ENCODE results near the gene CHRM5. TPM values are rescaled to one million over a fixed set of nuclear protein-coding genes. Genes with fewer than 3 reads are reported as not detected.

CHRM5 gene
- total RNA-seq, 6 donors from 2014 or later, result 0.11 to 0.15 TPM; not detected in 4

DNA sequence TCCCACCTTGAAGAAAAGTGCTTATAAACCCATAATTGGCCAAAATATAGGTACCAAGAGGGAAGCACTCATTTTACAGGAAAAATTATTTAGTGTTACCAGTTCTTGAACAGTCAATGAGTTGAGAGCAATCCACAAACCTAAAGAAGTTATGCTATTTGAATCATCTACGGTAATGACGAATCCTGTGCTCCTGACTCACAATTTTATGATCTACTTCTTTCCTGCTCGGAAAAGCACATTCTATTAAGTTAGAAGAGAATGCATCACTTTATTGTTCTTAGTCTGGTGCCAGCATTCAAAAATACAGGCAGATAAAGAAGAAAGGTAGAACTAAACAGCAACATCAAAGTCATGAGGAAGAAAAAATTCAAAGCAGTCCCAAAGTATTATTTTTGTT lies 33.2 kb downstream of the CHRM5 start:
- no peaks in the 10 kb centered on the region for H3K27me3 ChIP-seq
- H3K4me3 ChIP-seq, result no peak overlapping the region
- TF ChIP-seq EP300 (IDR thresholded peaks at IDR 0.05) (no peak), POLR2A (IDR thresholded peaks at IDR 0.05) (no peak), POLR2AphosphoS5 (IDR thresholded peaks at IDR 0.05) (no peak)
- TF ChIP-seq, protein P1, sequence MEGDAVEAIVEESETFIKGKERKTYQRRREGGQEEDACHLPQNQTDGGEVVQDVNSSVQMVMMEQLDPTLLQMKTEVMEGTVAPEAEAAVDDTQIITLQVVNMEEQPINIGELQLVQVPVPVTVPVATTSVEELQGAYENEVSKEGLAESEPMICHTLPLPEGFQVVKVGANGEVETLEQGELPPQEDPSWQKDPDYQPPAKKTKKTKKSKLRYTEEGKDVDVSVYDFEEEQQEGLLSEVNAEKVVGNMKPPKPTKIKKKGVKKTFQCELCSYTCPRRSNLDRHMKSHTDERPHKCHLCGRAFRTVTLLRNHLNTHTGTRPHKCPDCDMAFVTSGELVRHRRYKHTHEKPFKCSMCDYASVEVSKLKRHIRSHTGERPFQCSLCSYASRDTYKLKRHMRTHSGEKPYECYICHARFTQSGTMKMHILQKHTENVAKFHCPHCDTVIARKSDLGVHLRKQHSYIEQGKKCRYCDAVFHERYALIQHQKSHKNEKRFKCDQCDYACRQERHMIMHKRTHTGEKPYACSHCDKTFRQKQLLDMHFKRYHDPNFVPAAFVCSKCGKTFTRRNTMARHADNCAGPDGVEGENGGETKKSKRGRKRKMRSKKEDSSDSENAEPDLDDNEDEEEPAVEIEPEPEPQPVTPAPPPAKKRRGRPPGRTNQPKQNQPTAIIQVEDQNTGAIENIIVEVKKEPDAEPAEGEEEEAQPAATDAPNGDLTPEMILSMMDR (IDR thresholded peaks at IDR 0.05), result no peak
- DNase-seq (no peak), ATAC-seq (ENCODE audit: low FRiP score in 2 of 2) (no peak)
- 62 to 64% methylated on average over 3 of the region's 3 CpGs for whole genome bisulfite sequencing, 2 donors
- H3K9me3 ChIP-seq, result no peaks in the 10 kb centered on the region
- no peak overlapping the region for H3K27ac ChIP-seq
- no peaks in the 10 kb centered on the region for H3K4me1 ChIP-seq
- no peaks in the 10 kb centered on the region for H3K36me3 ChIP-seq

DNA sequence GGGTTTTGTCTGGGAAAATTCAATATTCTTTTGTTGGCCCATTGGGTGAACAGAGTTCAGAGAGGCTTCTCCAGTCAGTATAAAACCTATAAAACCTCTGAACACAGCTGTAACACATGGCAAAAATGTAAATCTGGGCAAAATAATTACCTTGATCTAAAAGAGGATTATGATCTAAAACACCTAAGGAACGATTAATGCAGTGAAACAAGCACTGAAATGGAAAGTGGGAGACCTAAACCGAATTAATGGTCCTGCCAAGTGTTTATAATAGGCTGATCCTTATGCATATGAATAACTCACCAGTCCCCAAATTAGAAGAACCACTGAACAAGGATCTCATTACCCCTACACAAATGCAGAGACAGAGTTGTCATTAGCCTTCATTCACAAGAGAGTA lies 38.1 kb downstream of the CHRM5 start:
- no peak for DNase-seq
- Histone ChIP-seq H3K9me3 (no peaks in the 10 kb centered on the region), H3K36me3 (no peaks in the 10 kb centered on the region), H3K27me3 (no peaks in the 10 kb centered on the region), H3K4me3 (no peak overlapping the region), H3K4me1 (no peaks in the 10 kb centered on the region), H3K27ac (no peak overlapping the region)
- WGBS, 2 donors, result 79 to 92% methylated on average over 2 of the region's 2 CpGs
- no peak for ATAC-seq (ENCODE audit: low FRiP score in 2 of 2)
- TF ChIP-seq POLR2AphosphoS5 (IDR thresholded peaks at IDR 0.05), result no peak
- no peak for TF ChIP-seq EP300 (IDR thresholded peaks at IDR 0.05)
- no peak for TF ChIP-seq POLR2A (IDR thresholded peaks at IDR 0.05)
- TF ChIP-seq, protein P1 (IDR thresholded peaks at IDR 0.05), result no peak

DNA sequence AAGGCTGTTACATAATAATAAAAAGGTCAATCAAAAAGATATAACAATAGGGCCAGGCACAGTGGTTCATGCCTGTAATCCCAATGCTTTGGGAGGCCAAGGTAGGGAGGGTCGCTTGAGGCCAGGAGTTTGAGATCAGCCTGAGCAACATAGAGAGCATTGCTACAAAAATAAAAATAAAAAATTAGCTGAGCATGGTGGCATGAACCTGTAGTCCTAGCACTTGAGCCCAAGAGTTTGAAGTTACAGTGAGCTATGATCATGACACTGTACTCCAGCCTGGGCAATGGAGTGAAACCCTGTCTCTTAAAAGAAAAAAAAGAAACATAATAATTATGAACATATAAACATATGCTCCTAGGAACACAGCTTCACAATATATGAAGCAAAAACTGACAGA lies 41.4 kb downstream of the CHRM5 start:
- Histone ChIP-seq H3K27ac (no peak overlapping the region), H3K4me1 (no peaks in the 10 kb centered on the region), H3K27me3 (no peaks in the 10 kb centered on the region), H3K9me3 (no peaks in the 10 kb centered on the region), H3K4me3 (no peak overlapping the region), H3K36me3 (no peaks in the 10 kb centered on the region)
- WGBS, 2 donors, result 94 to 100% methylated on average over 1 of the region's 1 CpG
- ATAC-seq (ENCODE audit: low FRiP score in 2 of 2), result no peak
- TF ChIP-seq, protein P1 (IDR thresholded peaks at IDR 0.05), result no peak
- no peak for TF ChIP-seq POLR2AphosphoS5 (IDR thresholded peaks at IDR 0.05)
- no peak for TF ChIP-seq EP300 (IDR thresholded peaks at IDR 0.05)
- TF ChIP-seq POLR2A (IDR thresholded peaks at IDR 0.05), result no peak
- DNase-seq, result no peak

DNA sequence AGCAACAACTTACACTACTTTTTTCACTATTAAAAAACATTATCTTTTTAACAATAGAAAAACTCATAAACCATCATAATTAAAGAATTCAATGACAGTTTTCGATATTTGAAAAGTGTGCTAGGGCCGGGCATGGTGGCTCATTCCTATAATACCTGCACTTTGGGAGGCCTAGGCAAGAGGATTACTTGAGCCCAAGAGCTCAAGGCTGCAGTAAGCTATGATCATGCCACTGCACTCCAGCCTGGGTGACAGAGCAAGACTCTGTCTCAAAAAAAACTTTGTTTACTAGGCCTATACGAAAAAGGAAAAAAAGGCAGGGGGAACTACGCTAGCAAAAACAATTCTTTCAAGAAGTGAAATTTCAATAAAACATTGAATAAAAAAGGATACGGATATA lies 42.6 kb downstream of the CHRM5 start:
- Histone ChIP-seq H3K27me3 (no peaks in the 10 kb centered on the region), H3K9me3 (no peaks in the 10 kb centered on the region), H3K4me1 (no peaks in the 10 kb centered on the region), H3K36me3 (no peaks in the 10 kb centered on the region), H3K4me3 (no peak overlapping the region), H3K27ac (no peak overlapping the region)
- WGBS, 2 donors, result 91% methylated on average over 5 of the region's 5 CpGs
- ATAC-seq (ENCODE audit: low FRiP score in 2 of 2) (no peak), DNase-seq (no peak)
- TF ChIP-seq, protein P1 (IDR thresholded peaks at IDR 0.05), result no peak
- TF ChIP-seq POLR2AphosphoS5 (IDR thresholded peaks at IDR 0.05) (no peak), POLR2A (IDR thresholded peaks at IDR 0.05) (no peak), EP300 (IDR thresholded peaks at IDR 0.05) (no peak)

DNA sequence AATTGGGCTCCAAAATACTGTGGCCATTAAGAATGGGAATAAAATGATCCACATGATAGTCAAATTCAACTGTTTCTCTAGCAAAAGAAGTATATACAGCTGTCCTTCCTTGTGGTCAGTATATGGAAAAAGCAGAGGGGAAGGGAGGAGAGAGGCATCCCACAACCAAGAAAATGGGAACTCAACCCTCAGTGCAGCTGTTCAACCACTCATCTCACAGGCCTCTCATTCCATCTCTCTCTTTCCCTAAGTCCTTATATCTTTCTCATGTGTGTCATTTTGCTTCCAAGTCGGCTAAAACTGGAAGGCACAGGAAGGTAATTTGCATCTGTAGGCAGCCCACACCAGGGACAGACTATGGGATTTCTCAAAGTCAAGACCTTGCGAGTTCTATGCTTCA lies 43.2 kb downstream of the CHRM5 start:
- no peaks in the 10 kb centered on the region for H3K9me3 ChIP-seq
- DNase-seq, result no peak
- H3K4me3 ChIP-seq, result no peak overlapping the region
- ATAC-seq (ENCODE audit: low FRiP score in 2 of 2), result no peak
- H3K27me3 ChIP-seq, result no peaks in the 10 kb centered on the region
- H3K4me1 ChIP-seq, result no peaks in the 10 kb centered on the region
- H3K27ac ChIP-seq, result no peak overlapping the region
- TF ChIP-seq EP300 (IDR thresholded peaks at IDR 0.05), result no peak
- no peak for TF ChIP-seq POLR2AphosphoS5 (IDR thresholded peaks at IDR 0.05)
- TF ChIP-seq, protein P1 (IDR thresholded peaks at IDR 0.05), result no peak
- TF ChIP-seq POLR2A (IDR thresholded peaks at IDR 0.05), result no peak
- WGBS, 2 donors, result 73 to 87% methylated on average over 2 of the region's 2 CpGs
- H3K36me3 ChIP-seq, result no peaks in the 10 kb centered on the region
